PC-9 (cell line): ENCODE measurements around the gene CSK. TPM values are rescaled to one million over a fixed set of nuclear protein-coding genes. Genes with fewer than 3 reads are reported as not detected.
A peak's percentile ranks its signal among the peaks of the same experiment; 100 is the strongest.

ENCODE experiments used
- BruUV-seq: library from RNA; stranded (reverse); fragments of 400-500 nt; replicated peaks from 2 replicates; lab custom pipeline; 2021; lab: Mats Ljungman, UMichigan
- CTCF ChIA-PET: fragments of 300-600 bp; sonication (Branson Sonifier 250); formaldehyde crosslinking; loops from one replicate; lab custom pipeline; 2022; ENCODE audit warnings: antibody characterized with exemption; lab: Charles Lee
- POLR2A ChIA-PET: fragments of 300-600 bp; sonication (Branson Sonifier 250); formaldehyde crosslinking; loops from one replicate; lab custom pipeline; 2022; ENCODE audit warnings: antibody characterized with exemption; ENCODE audit not compliant: unreplicated experiment; lab: Charles Lee
- DNase-seq, 2 experiments: peaks; one replicate each; pipeline versions ENCODE4 v3.0.0 to v3.0.0-alpha.2; 2015 to 2022; ENCODE audit warnings: mixed read lengths in 1 of 2
- H2AFZ ChIP-seq: fragments of 200-600 bp; sonication (generic); 2 replicates; pipeline ENCODE4 v1.8.1; 2017; ENCODE audit warnings: antibody characterized with exemption
- H3F3A ChIP-seq: fragments of 200-600 bp; sonication (generic); 2 replicates; pipeline ENCODE4 v1.8.1; 2017; ENCODE audit warnings: antibody characterized with exemption, mild to moderate bottlenecking, low read depth; ENCODE audit not compliant: insufficient read depth
- H3K27ac ChIP-seq: fragments of 200-600 bp; sonication (generic); 2 replicates; pipeline ENCODE4 v1.6.1; 2016; ENCODE audit warnings: mixed run types
- H3K27me3 ChIP-seq: fragments of 200-600 bp; sonication (generic); 2 replicates; pipeline ENCODE4 v1.6.1; 2016; ENCODE audit warnings: low read depth, mixed run types; ENCODE audit not compliant: insufficient read depth
- H3K36me3 ChIP-seq: fragments of 200-600 bp; sonication (generic); 2 replicates; pipeline ENCODE4 v1.6.1; 2016; ENCODE audit warnings: low read depth, mixed run types
- H3K4me1 ChIP-seq: fragments of 200-600 bp; sonication (generic); replicated peaks from 2 replicates; pipeline ENCODE4 v1.6.1; 2016; ENCODE audit warnings: mixed run types; ENCODE audit not compliant: insufficient read depth
- H3K4me2 ChIP-seq: fragments of 200-600 bp; sonication (generic); 2 replicates; pipeline ENCODE4 v1.6.1; 2017; ENCODE audit warnings: mixed run types
- H3K4me3 ChIP-seq: fragments of 200-600 bp; sonication (generic); 2 replicates; pipeline ENCODE4 v1.6.1; 2016; ENCODE audit warnings: mixed run types
- H3K79me2 ChIP-seq: fragments of 200-600 bp; sonication (generic); 2 replicates; pipeline ENCODE4 v1.6.1; 2017; ENCODE audit warnings: low read depth, mixed run types
- H3K9me2 ChIP-seq: fragments of 200-600 bp; sonication (generic); 2 replicates; pipeline ENCODE4 v1.8.1; 2017; ENCODE audit warnings: mild to moderate bottlenecking; ENCODE audit not compliant: insufficient read depth
- H3K9me3 ChIP-seq: fragments of 200-600 bp; sonication (generic); 2 replicates; pipeline ENCODE4 v1.8.1; 2016; ENCODE audit warnings: low read depth; ENCODE audit not compliant: insufficient read depth
- H4K20me1 ChIP-seq: fragments of 200-600 bp; sonication (generic); 2 replicates; pipeline ENCODE4 v1.8.1; 2017; ENCODE audit not compliant: insufficient read depth
- CTCF ChIP-seq: fragments of 200-600 bp; sonication (generic); conservative IDR thresholded peaks from 2 replicates; pipeline ENCODE4 v1.6.1; 2017; ENCODE audit warnings: mixed run types, antibody characterized with exemption, mild to moderate bottlenecking, moderate library complexity
- EZH2 ChIP-seq: fragments of 200-600 bp; sonication (generic); IDR thresholded peaks from 2 replicates; pipeline ENCODE4 v1.8.0; 2017; ENCODE audit warnings: antibody characterized with exemption, low read depth
- intact Hi-C: fragments of 100-400 bp; cut with micrococcal nuclease; formaldehyde crosslinking; loops from one replicate; pipeline ENCODE4 v1.10.0; 2022; ENCODE audit not compliant: unreplicated experiment
- total RNA-seq: library from RNA; stranded (reverse); gene quantifications from 2 replicates; pipeline ENCODE4 v1.2.3, GENCODE V29; 2021

CSK gene
- total RNA-seq, 1 experiment from 2014 or later = 78.3 TPM

DNA sequence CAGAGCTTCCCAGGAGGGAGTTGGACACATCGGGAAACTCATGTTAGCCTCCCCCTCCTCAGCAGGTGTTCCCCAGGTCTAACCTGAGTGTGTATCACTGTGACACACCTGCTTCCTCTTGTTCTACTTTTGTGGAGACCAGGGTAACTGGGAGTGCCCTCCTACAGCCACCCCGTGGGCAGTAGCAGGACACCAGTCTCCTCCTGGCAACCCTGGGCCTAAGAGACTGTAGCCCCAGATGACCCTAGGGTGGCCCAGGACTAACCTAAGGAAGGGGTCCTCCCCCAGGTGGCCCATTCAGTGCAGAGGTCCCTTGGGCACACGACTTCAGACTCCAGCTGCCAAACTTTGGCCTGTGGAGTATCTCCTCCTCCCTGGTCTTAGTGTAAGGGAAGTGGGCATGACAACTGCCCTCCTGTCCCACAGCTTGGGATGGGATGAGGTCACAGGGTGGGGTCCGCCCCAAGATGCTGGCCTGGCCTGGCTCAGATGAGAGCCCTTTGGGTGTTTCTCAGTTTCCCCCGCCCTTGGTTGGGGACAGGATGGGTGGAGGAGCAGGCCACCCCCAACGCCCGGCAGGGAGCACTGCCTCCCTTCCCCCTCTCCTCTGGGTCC lies 4.8 kb downstream of the CSK start:
- H4K20me1 ChIP-seq = peaks cover 49% of the 10 kb centered on the region
- no peak overlapping the region for H3K4me3 ChIP-seq
- no peaks in the 10 kb centered on the region for H3K9me3 ChIP-seq
- no peak overlapping the region for H3K27ac ChIP-seq
- H3K27me3 ChIP-seq = no peaks in the 10 kb centered on the region
- peaks cover 6% of the 10 kb centered on the region for H3K36me3 ChIP-seq
- peaks cover 30% of the 10 kb centered on the region for H3K4me1 ChIP-seq
- TF ChIP-seq EZH2 = no peak
- TF ChIP-seq CTCF = no peak
- POLR2A ChIA-PET = interaction anchor here (0.6 kb wide), 1 partner anchor 9 kb away, joined by 4 read pairs; no protein-coding TSS in a partner anchor
- intact Hi-C loops = no loop called here
- BruUV-seq = no TSS peak
- H3K79me2 ChIP-seq = peaks cover 64% of the 10 kb centered on the region
- CTCF ChIA-PET = no interaction called here
- H3F3A ChIP-seq = no peaks in the 10 kb centered on the region
- H3K4me2 ChIP-seq = no peak overlapping the region
- DNase-seq = no peak
- H3K9me2 ChIP-seq = no peaks in the 10 kb centered on the region
- no peak overlapping the region for H2AFZ ChIP-seq

- POLR2A ChIA-PET = interaction anchor here (0.6 kb wide), 1 partner anchor 10 kb away, joined by 4 read pairs; no protein-coding TSS in a partner anchor
- Histone ChIP-seq H3K9me2 (no peaks in the 10 kb centered on the region), H3F3A (no peaks in the 10 kb centered on the region), H3K4me2 (no peak overlapping the region), H3K9me3 (no peaks in the 10 kb centered on the region), H3K4me3 (no peak overlapping the region), H2AFZ (no peak overlapping the region), H3K27me3 (no peaks in the 10 kb centered on the region), H3K27ac (no peak overlapping the region), H4K20me1 (peaks cover 50% of the 10 kb centered on the region), H3K36me3 (peaks cover 6% of the 10 kb centered on the region), H3K79me2 (peaks cover 69% of the 10 kb centered on the region), H3K4me1 (peaks cover 30% of the 10 kb centered on the region)
- DNase-seq = peak in 1 of 2 experiments; percentile 37
- intact Hi-C loops = no loop called here
- no peak for TF ChIP-seq CTCF
- no peak for TF ChIP-seq EZH2
- CTCF ChIA-PET = interaction anchor here (0.6 to 0.9 kb wide), 2 partner anchors 10 to 42 kb away, joined by 3 to 4 read pairs; no protein-coding TSS in a partner anchor
- no TSS peak for BruUV-seq
Measured at GRCh38 chr15:74787251-74788041, 5.6 kb downstream of the CSK start.

GRCh38 chr15:74788042-74788682 lies 6.3 kb downstream of the CSK start:
- TF ChIP-seq EZH2 = no peak
- TF ChIP-seq CTCF = no peak
- BruUV-seq = no TSS peak
- no peak overlapping the region for H3K4me2 ChIP-seq
- no peak overlapping the region for H3K4me3 ChIP-seq
- CTCF ChIA-PET = interaction anchor here (0.9 kb wide), 1 partner anchor 11 kb away, joined by 3 read pairs; no protein-coding TSS in a partner anchor
- peaks cover 68% of the 10 kb centered on the region for H3K79me2 ChIP-seq
- no peaks in the 10 kb centered on the region for H3K27me3 ChIP-seq
- H3K9me3 ChIP-seq = no peaks in the 10 kb centered on the region
- POLR2A ChIA-PET = no interaction called here
- no peak overlapping the region for H2AFZ ChIP-seq
- intact Hi-C loops = no loop called here
- H4K20me1 ChIP-seq = peaks cover 54% of the 10 kb centered on the region
- H3K27ac ChIP-seq = no peak overlapping the region
- H3K36me3 ChIP-seq = peaks cover 6% of the 10 kb centered on the region
- DNase-seq = no peak
- H3K9me2 ChIP-seq = no peaks in the 10 kb centered on the region
- H3F3A ChIP-seq = no peaks in the 10 kb centered on the region
- H3K4me1 ChIP-seq = peaks cover 24% of the 10 kb centered on the region
